H9 (cell line): ENCODE measurements around the gene COQ4. TPM values are rescaled to one million over a fixed set of nuclear protein-coding genes. Genes with fewer than 3 reads are reported as not detected.

Experiments
- DNase-seq: peaks from one replicate; pipeline ENCODE4 v3.0.0-alpha.2; 2017
- H2AFZ ChIP-seq: one replicate; pipeline ENCODE4 v1.6.1; 2013; ENCODE audit warnings: mild to moderate bottlenecking, low read length, control low read depth, moderate library complexity
- H2AK5ac ChIP-seq: 2 replicates; pipeline ENCODE4 v1.6.1; 2013; ENCODE audit warnings: low read length, control low read depth, mixed read lengths; ENCODE audit not compliant: insufficient read length
- H2BK120ac ChIP-seq: one replicate; pipeline ENCODE4 v1.6.1; 2013; ENCODE audit warnings: low read depth, mild to moderate bottlenecking, low read length, control low read depth, inconsistent platforms; ENCODE audit not compliant: poor library complexity, severe bottlenecking
- H2BK12ac ChIP-seq: 2 replicates; pipeline ENCODE4 v1.6.1; 2013; ENCODE audit warnings: low read length, control low read depth, mixed read lengths, low read depth; ENCODE audit not compliant: insufficient read length
- H2BK15ac ChIP-seq: 2 replicates; pipeline ENCODE4 v1.6.1; 2013; ENCODE audit warnings: low read depth, low read length, control low read depth
- H2BK20ac ChIP-seq: one replicate; pipeline ENCODE4 v1.6.1; 2013; ENCODE audit warnings: low read depth, mild to moderate bottlenecking, low read length, control low read depth, inconsistent platforms; ENCODE audit not compliant: poor library complexity, severe bottlenecking
- H2BK5ac ChIP-seq: 2 replicates; pipeline ENCODE4 v1.6.1; 2013; ENCODE audit warnings: low read length, control low read depth, mixed read lengths; ENCODE audit not compliant: insufficient read length
- H3K14ac ChIP-seq: 2 replicates; pipeline ENCODE4 v1.6.1; 2013; ENCODE audit warnings: low read length, control low read depth; ENCODE audit not compliant: insufficient read depth
- H3K18ac ChIP-seq: 2 replicates; pipeline ENCODE4 v1.6.1; 2013; ENCODE audit warnings: low read depth, mild to moderate bottlenecking, mixed read lengths, low read length, control low read depth; ENCODE audit not compliant: insufficient read length
- H3K23ac ChIP-seq: 2 replicates; pipeline ENCODE4 v1.6.1; 2013; ENCODE audit warnings: low read length, control low read depth, mixed read lengths, low read depth; ENCODE audit not compliant: insufficient read length
- H3K23me2 ChIP-seq: 2 replicates; pipeline ENCODE4 v1.6.1; 2013; ENCODE audit warnings: low read depth, mild to moderate bottlenecking, mixed read lengths, low read length, control low read depth; ENCODE audit not compliant: insufficient read length, poor library complexity, severe bottlenecking
- H3K27ac ChIP-seq: 2 replicates; pipeline ENCODE4 v1.5.1; 2013; ENCODE audit warnings: low read length, control low read depth, mixed read lengths, low read depth; ENCODE audit not compliant: insufficient read length
- H3K27me3 ChIP-seq: 2 replicates; pipeline ENCODE4 v1.6.1; 2013; ENCODE audit warnings: low read length, control low read depth, inconsistent platforms; ENCODE audit not compliant: insufficient read depth
- H3K4ac ChIP-seq: 2 replicates; pipeline ENCODE4 v1.6.1; 2013; ENCODE audit warnings: low read depth, mild to moderate bottlenecking, control low read depth, inconsistent platforms, low read length, moderate library complexity
- H3K4me1 ChIP-seq: 2 replicates; pipeline ENCODE4 v1.6.1; 2013; ENCODE audit warnings: low read length, control low read depth, inconsistent platforms; ENCODE audit not compliant: insufficient read depth
- H3K4me2 ChIP-seq: 2 replicates; pipeline ENCODE4 v1.6.1; 2013; ENCODE audit warnings: low read length, control low read depth, mixed read lengths; ENCODE audit not compliant: insufficient read length, insufficient read depth
- H3K56ac ChIP-seq: 2 replicates; pipeline ENCODE4 v1.6.1; 2013; ENCODE audit warnings: low read depth, mild to moderate bottlenecking, mixed read lengths, low read length, control low read depth; ENCODE audit not compliant: insufficient read length
- H3K79me1 ChIP-seq: 2 replicates; pipeline ENCODE4 v1.6.1; 2013; ENCODE audit warnings: low read depth, mild to moderate bottlenecking, moderate library complexity, low read length, control low read depth, inconsistent platforms; ENCODE audit not compliant: insufficient read depth, poor library complexity, severe bottlenecking
- H3K79me2 ChIP-seq: 2 replicates; pipeline ENCODE4 v1.6.1; 2013; ENCODE audit warnings: low read length, control low read depth, inconsistent platforms; ENCODE audit not compliant: insufficient read depth
- H3K9ac ChIP-seq: 2 replicates; pipeline ENCODE4 v1.6.1; 2013; ENCODE audit warnings: low read length, control low read depth, mixed read lengths; ENCODE audit not compliant: insufficient read length; ENCODE audit errors: extremely low read depth
- H3K9me3 ChIP-seq: one replicate; pipeline ENCODE4 v1.6.1; 2013; ENCODE audit warnings: low read depth, low read length, inconsistent platforms; ENCODE audit not compliant: control insufficient read depth
- H3T11ph ChIP-seq: one replicate; pipeline ENCODE4 v1.6.1; 2013; ENCODE audit warnings: mild to moderate bottlenecking, low read length, control low read depth, inconsistent platforms
- H4K20me1 ChIP-seq: one replicate; pipeline ENCODE4 v1.6.1; 2013; ENCODE audit not compliant: control insufficient read depth, insufficient read length, insufficient read depth
- H4K5ac ChIP-seq: 2 replicates; pipeline ENCODE4 v1.6.1; 2013; ENCODE audit warnings: low read depth, mild to moderate bottlenecking, mixed read lengths, low read length, control low read depth; ENCODE audit not compliant: insufficient read length
- H4K8ac ChIP-seq: replicated peaks from 2 replicates; pipeline ENCODE4 v1.6.1; 2013; ENCODE audit warnings: low read length, control low read depth, mixed read lengths, low read depth; ENCODE audit not compliant: insufficient read length
- H4K91ac ChIP-seq: 2 replicates; pipeline ENCODE4 v1.6.1; 2013; ENCODE audit warnings: low read depth, mild to moderate bottlenecking, moderate library complexity, mixed read lengths, low read length, control low read depth; ENCODE audit not compliant: insufficient read length
- H3K27ac Mint-ChIP-seq, 3 experiments: 2 replicates in 2 of 3; 3 replicates in 1 of 3; pipeline ENCODE4 v1.8.0; 2020 to 2021; ENCODE audit warnings: mixed read lengths in 3 of 3, mild to moderate bottlenecking in 1 of 3, moderate library complexity in 1 of 3
- H3K27me3 Mint-ChIP-seq: 2 replicates; pipeline ENCODE4 v1.8.0; 2021; ENCODE audit warnings: low read depth, mild to moderate bottlenecking, moderate library complexity, mixed read lengths
- H3K36me3 Mint-ChIP-seq, 3 experiments: 2 replicates in 2 of 3; 3 replicates in 1 of 3; pipeline ENCODE4 v1.8.0; 2020 to 2021; ENCODE audit warnings: low read depth in 3 of 3, mixed read lengths in 3 of 3; ENCODE audit not compliant: insufficient read depth in 1 of 3
- H3K4me1 Mint-ChIP-seq, 2 experiments: 2 replicates each; pipeline ENCODE4 v1.8.0; 2020; ENCODE audit warnings: mixed read lengths in 2 of 2
- H3K4me3 Mint-ChIP-seq, 2 experiments: 2 replicates in 1 of 2; 3 replicates in 1 of 2; pipeline ENCODE4 v1.8.0; 2020 to 2021; ENCODE audit warnings: mild to moderate bottlenecking in 2 of 2, mixed read lengths in 2 of 2, moderate library complexity in 1 of 2
- H3K9me3 Mint-ChIP-seq, 2 experiments: 2 replicates in 1 of 2; 3 replicates in 1 of 2; pipeline ENCODE4 v1.8.0; 2020; ENCODE audit warnings: mild to moderate bottlenecking in 2 of 2, mixed read lengths in 2 of 2, moderate library complexity in 1 of 2
- CTCF ChIP-seq: fragments of 200-600 bp; sonication (generic); conservative IDR thresholded peaks from 3 replicates; pipeline ENCODE4 v1.8.0; 2021; ENCODE audit warnings: antibody characterized with exemption, mild to moderate bottlenecking
- WGBS: extraction: QIAGEN DNeasy Blood & Tissue Kit; methylation state at CpG from one replicate; pipeline ENCODE4 v1.1.7; 2013; ENCODE audit warnings: missing lambda C conversion rate, low lambda C conversion rate, mixed read lengths; ENCODE audit not compliant: insufficient read length; ENCODE audit errors: extremely low coverage; 5-methylcytosine and 5-hydroxymethylcytosine counted together
- total RNA-seq: library from RNA; stranded (reverse); gene quantifications from 2 replicates; pipeline ENCODE4 v1.2.1, GENCODE V29; 2021

COQ4 gene
- total RNA-seq, 1 experiment from 2014 or later: 38.4 TPM

DNA sequence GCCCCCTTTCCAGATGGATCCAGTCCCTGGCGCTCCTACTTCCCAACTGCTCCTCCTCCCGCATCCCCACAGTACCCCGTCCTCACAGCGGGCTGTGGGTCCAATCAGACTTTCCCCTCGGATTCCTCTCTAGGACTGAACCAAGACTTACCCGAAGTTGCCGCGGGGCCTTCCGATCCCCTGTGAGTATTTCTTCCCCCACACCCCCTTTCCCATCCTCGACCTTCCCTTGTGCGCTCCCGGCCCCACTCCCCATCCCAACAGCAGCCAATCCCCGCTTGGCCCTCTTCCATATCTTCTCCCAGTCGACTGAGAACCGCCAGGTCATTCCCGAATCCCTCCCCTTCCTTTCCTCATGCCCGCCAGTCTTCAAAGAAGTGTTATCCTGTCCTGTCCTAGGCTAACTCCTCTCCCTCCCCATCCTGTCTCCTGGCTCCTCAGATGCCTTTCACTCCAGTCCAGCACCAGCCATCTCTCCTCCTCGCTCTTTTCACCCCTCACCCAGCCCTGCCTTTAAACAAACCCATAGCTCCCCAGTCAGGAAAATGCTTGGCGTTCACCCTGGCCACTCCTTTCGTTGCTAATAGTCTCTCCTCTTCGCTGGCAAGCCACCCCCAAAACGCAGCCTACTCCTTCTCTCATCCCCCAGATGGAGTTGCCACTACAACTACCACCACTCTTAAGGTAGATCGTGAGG, 45.9 kb upstream of the COQ4 start:
- peak; percentile 63 for DNase-seq
- peaks cover 0 to 4% of the 10 kb centered on the region in 2 experiments; a peak in 1 of 5 replicates for H3K9me3 Mint-ChIP-seq

More for the DNA sequence above, 45.9 kb upstream of the COQ4 start:
- no peak overlapping the region for H2BK120ac ChIP-seq
- H3K4me2 ChIP-seq: peak overlapping the region; percentile 63
- H2BK5ac ChIP-seq: no peak overlapping the region
- H4K5ac ChIP-seq: no peak overlapping the region
- no peaks in the 10 kb centered on the region; the same call in 1 of the 2 replicates for H3K27me3 Mint-ChIP-seq
- no peak overlapping the region for H2AK5ac ChIP-seq
- no peaks in the 10 kb centered on the region for H4K20me1 ChIP-seq
- no peak overlapping the region for H2AFZ ChIP-seq
- H3K36me3 Mint-ChIP-seq: peaks cover 3 to 23% (median 12%) of the 10 kb centered on the region in 3 experiments; a peak in 5 of 7 replicates
- H2BK12ac ChIP-seq: no peak overlapping the region
- no peak overlapping the region for H4K91ac ChIP-seq
- H3K79me2 ChIP-seq: no peaks in the 10 kb centered on the region
- H3K23ac ChIP-seq: no peak overlapping the region
- H3K27me3 ChIP-seq: no peaks in the 10 kb centered on the region
- H3T11ph ChIP-seq: no peak overlapping the region
- peak overlapping the region; percentile 88 to 97 for H3K4me3 Mint-ChIP-seq
- H3K79me1 ChIP-seq: no peaks in the 10 kb centered on the region
- H3K14ac ChIP-seq: no peak overlapping the region; the same call in none of the 2 replicates
- H2BK15ac ChIP-seq: no peak overlapping the region
- H3K27ac Mint-ChIP-seq: peak overlapping the region; percentile 94 to 98 (median 97)
- H3K4ac ChIP-seq: no peak overlapping the region
- H3K4me1 Mint-ChIP-seq: peaks cover 10 to 16% of the 10 kb centered on the region in 2 experiments
- H3K9ac ChIP-seq: peak overlapping the region; percentile 61
- no peaks in the 10 kb centered on the region for H3K9me3 ChIP-seq
- no CpG with 5 or more reads among the region's 23 CpGs for WGBS
- H3K23me2 ChIP-seq: peaks cover 13% of the 10 kb centered on the region
- H3K56ac ChIP-seq: no peak overlapping the region
- H4K8ac ChIP-seq: no peak overlapping the region
- TF ChIP-seq CTCF: no peak
- no peak overlapping the region for H3K27ac ChIP-seq
- no peaks in the 10 kb centered on the region; the same call in 1 of the 2 replicates for H3K4me1 ChIP-seq
- H3K18ac ChIP-seq: peak overlapping the region; percentile 12
- no peak overlapping the region for H2BK20ac ChIP-seq
